K562 treated with DMSO at 1 percent for 48 hours (cell line): ENCODE results near the gene CKS2. TPM values are rescaled to one million over a fixed set of nuclear protein-coding genes. Genes with fewer than 3 reads are reported as not detected.

ENCODE experiments used
- total RNA-seq: library from RNA; unstranded; fragments of 300-600 nt; gene quantifications from 2 replicates; pipeline ENCODE4 v1.2.3, GENCODE V29; 2022; ENCODE audit warnings: low replicate concordance; ENCODE audit errors: extremely low read depth

The CKS2 gene
- total RNA-seq = not detected in 2 replicates

DNA sequence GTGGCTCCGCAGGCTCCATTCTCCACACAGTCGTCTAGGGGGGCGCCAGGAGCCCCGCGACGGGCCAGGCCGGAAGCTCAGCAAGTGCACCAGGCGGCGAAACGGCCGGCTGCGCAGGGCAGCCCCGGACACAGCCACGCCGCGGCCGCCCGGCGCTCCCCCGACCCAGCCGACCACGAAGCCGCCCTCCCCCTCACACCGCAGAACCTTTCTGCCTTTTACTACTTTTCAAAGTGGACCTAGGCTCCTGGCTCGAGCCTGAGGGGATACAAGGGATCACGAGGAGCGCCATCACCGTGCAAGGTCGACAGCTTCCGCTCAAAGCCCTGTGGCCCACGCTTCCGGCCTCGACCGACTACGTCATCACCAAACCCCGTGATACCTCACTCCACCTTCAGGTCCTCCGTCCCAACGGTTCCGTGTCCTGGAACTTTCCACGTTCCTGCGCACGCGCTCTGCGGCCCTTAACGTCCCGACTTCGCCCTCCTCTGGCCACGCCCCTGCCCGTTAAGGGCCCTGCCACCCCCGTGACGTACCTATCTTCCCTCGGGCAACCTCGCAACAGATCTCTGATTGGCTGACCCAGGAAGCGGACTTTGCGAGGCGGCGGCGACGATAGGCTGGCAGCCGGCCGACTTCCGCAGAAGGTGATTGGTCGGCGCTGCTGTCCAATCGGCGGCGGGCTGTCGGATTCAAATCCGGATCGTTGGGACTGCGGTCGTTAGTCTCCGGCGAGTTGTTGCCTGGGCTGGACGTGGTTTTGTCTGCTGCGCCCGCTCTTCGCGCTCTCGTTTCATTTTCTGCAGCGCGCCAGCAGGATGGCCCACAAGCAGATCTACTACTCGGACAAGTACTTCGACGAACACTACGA is at the start of gene CKS2:
Gene CKS2, plus strand, starts transcription at position 721 of the 871 bp plus-strand sequence. Its CDS starts 98 bp downstream, at position 819.

DNA sequence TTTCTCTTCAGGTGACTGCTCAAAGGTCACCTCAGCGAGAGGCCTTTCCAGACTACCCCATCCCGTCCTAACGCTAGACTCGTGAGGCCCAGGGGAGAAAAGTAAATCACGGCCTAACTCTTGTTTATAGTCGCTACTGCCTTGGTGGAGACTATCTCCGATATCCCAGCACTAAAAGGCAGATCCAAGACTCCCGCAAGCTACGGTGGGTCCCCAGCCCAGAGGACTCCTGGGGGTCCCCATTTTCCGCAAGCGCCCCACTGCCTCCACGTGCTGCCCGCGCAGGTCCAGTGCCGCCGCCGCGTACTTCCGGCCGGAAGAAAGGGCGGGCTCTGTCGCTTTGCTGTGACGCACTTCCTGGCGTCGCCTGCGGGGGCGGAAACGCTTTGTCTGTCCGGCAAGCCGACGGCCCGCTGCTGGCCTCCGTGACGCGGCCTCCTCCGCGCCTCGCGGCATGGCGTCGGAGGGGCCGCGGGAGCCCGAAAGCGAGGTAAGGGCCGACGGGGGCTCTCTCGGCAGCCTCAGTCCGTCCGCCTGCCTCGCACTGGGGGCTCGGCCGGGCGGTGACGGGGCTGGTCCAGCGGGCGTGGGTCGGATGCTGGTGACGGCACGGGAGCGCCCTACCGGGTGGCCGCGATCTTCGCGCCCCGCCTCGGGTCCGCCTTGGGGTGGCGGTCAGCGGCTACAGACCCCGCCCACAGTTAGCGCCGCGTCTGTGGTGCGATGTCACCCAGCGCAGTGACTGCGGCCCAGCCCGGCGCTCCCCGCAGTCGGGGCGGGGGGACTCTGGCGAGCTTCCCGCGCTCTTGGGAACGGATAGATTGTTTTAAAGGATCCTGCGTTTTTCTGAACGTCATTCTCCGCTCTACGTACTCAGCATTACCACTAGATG is 7.4 kb downstream of the CKS2 start, which contains the start of gene SECISBP2:
Gene SECISBP2, plus strand, starts transcription at position 378 of the 892 bp plus-strand sequence. Its CDS starts 77 bp downstream, at position 455.

Other genes with a start within 250 kb of the CKS2 start
- gene SHC3, start 132.4 kb upstream of the CKS2 start, total RNA-seq = not detected in 2 replicates
- not detected in 2 replicates for gene SECISBP2, start 7.3 kb downstream of the CKS2 start, total RNA-seq
- not detected in 2 replicates for gene SEMA4D, start 186.9 kb downstream of the CKS2 start, total RNA-seq